Liver (tissue), 9 donors: ENCODE measurements around the gene SLC49A3. TPM values are rescaled to one million over a fixed set of nuclear protein-coding genes. Genes with fewer than 3 reads are reported as not detected.
"Not testable (repeated sequence)": the region's sequence is repeated elsewhere in the genome, so short reads cannot be mapped to it uniquely, and the experiment has no call there.

Experiments used
- DNase-seq: peaks from one replicate; pipeline ENCODE4 v3.0.0-alpha.2; 2017; ENCODE audit warnings: low spot score
- H3K27ac ChIP-seq, 2 donors: one replicate each; pipeline ENCODE4 v1.7.0; 2013; ENCODE audit warnings: inconsistent platforms in 2 of 2, low read length in 2 of 2, control low read depth in 1 of 2, low read depth in 1 of 2, mild to moderate bottlenecking in 1 of 2
- H3K27me3 ChIP-seq, 4 donors: one replicate each; pipeline versions ENCODE4 v1.6.1 to v1.7.0; 2013; ENCODE audit warnings: low read length in 3 of 4, inconsistent platforms in 1 of 4, mild to moderate bottlenecking in 1 of 4, moderate library complexity in 1 of 4; ENCODE audit not compliant: control insufficient read depth in 4 of 4, insufficient read depth in 4 of 4
- H3K36me3 ChIP-seq, 4 donors: one replicate each; pipeline versions ENCODE4 v1.6.1 to v1.7.0; 2013; ENCODE audit warnings: low read length in 3 of 4, mild to moderate bottlenecking in 3 of 4, low read depth in 1 of 4, moderate library complexity in 1 of 4; ENCODE audit not compliant: control insufficient read depth in 4 of 4, insufficient read depth in 3 of 4
- H3K4me1 ChIP-seq, 4 donors: one replicate each; pipeline versions ENCODE4 v1.6.1 to v1.7.0; 2013; ENCODE audit warnings: low read length in 3 of 4, mild to moderate bottlenecking in 3 of 4, moderate library complexity in 1 of 4; ENCODE audit not compliant: control insufficient read depth in 4 of 4, insufficient read depth in 4 of 4
- H3K4me3 ChIP-seq, 3 donors: one replicate each; pipeline versions ENCODE4 v1.6.1 to v1.7.0; 2013; ENCODE audit warnings: low read length in 3 of 3, control low read depth in 1 of 3, low read depth in 1 of 3, mild to moderate bottlenecking in 1 of 3
- H3K9ac ChIP-seq, 2 donors: one replicate each; pipeline ENCODE4 v1.7.0; 2013; ENCODE audit warnings: low read length in 2 of 2, mild to moderate bottlenecking in 2 of 2, moderate library complexity in 2 of 2, control low read depth in 1 of 2, low read depth in 1 of 2
- H3K9me3 ChIP-seq, 4 donors: one replicate each; pipeline versions ENCODE4 v1.6.1 to v1.7.0; 2013; ENCODE audit warnings: low read length in 3 of 4; ENCODE audit not compliant: control insufficient read depth in 4 of 4
- CTCF ChIP-seq: fragments of 150-350 bp; IDR thresholded peaks from 2 replicates; pipeline ENCODE4 v1.5.1; 2017; ENCODE audit warnings: improper control_type of control experiment, low read depth, low read length; ENCODE audit not compliant: missing input control
- EGR1 ChIP-seq, 2 donors: IDR thresholded peaks; 2 replicates each; pipeline ENCODE4 v1.6.1; 2016 to 2018; ENCODE audit warnings: antibody characterized with exemption in 2 of 2, low read depth in 2 of 2
- FOXA2 ChIP-seq: IDR thresholded peaks from 2 replicates; pipeline ENCODE4 v1.6.1; 2016; ENCODE audit warnings: antibody characterized with exemption
- JUND ChIP-seq, 2 donors: IDR thresholded peaks; 2 replicates each; pipeline ENCODE4 v1.6.1; 2016; ENCODE audit warnings: antibody characterized with exemption in 2 of 2
- MAX ChIP-seq: IDR thresholded peaks from 2 replicates; pipeline ENCODE4 v1.6.1; 2016; ENCODE audit warnings: antibody characterized with exemption
- NR2F2 ChIP-seq: IDR thresholded peaks from 2 replicates; pipeline ENCODE4 v1.6.1; 2016; ENCODE audit warnings: antibody characterized with exemption
- REST ChIP-seq: IDR thresholded peaks from 2 replicates; pipeline ENCODE4 v1.6.1; 2016; ENCODE audit warnings: antibody characterized with exemption, mild to moderate bottlenecking
- RXRA ChIP-seq, 2 donors: IDR thresholded peaks; 2 replicates each; pipeline ENCODE4 v1.6.1; 2017 to 2018; ENCODE audit warnings: antibody characterized with exemption in 2 of 2, mild to moderate bottlenecking in 1 of 2
- SP1 ChIP-seq: IDR thresholded peaks from 2 replicates; pipeline ENCODE4 v1.6.1; 2018; ENCODE audit warnings: antibody characterized with exemption, mild to moderate bottlenecking
- YY1 ChIP-seq: IDR thresholded peaks from 2 replicates; pipeline ENCODE4 v1.6.1; 2016; ENCODE audit warnings: antibody characterized with exemption, mild to moderate bottlenecking
- WGBS: extraction: QIAGEN DNeasy Blood & Tissue Kit; methylation state at CpG from one replicate; pipeline ENCODE4 v1.1.7; 2013; 5-methylcytosine and 5-hydroxymethylcytosine counted together
- polyA plus RNA-seq, 2 donors: library from polyadenylated mRNA; stranded (reverse) in 1 of 2; unstranded in 1 of 2; fragments of 200-250 nt in 1 of 2; fragments of >200 nt in 1 of 2; fragmentation: Nextera tagmentation in 1 of 2; extraction: Ambion mirVana in 1 of 2; gene quantifications; one replicate each; pipeline versions ENCODE4 v1.2.1 to v1.2.3, GENCODE V29; 2013 to 2015
- total RNA-seq, 2 donors: library from RNA; depleted of rRNA; stranded (reverse); fragments of >200 nt; gene quantifications; one replicate each; pipeline ENCODE4 v1.2.3, GENCODE V29; 2014
- TF ChIP-seq, protein P1 (sequence below): IDR thresholded peaks from 2 replicates; pipeline ENCODE4 v1.6.1; 2016; ENCODE audit warnings: antibody characterized with exemption
- TF ChIP-seq, protein P2 (sequence below): IDR thresholded peaks from 2 replicates; pipeline ENCODE4 v1.6.1; 2016; ENCODE audit warnings: antibody characterized with exemption
- donor health status: healthy.
- donor health status: healthy.
- donor health status: healthy.
- donor health status: healthy.
- donor health status: healthy.

The SLC49A3 gene
- total RNA-seq (1 to 10 TPM; 1.6 to 2.5 TPM), polyA plus RNA-seq (1 to 10 TPM in 1 of 2 donors, under 1 TPM in 1; 0.40 to 3.6 TPM)

DNA sequence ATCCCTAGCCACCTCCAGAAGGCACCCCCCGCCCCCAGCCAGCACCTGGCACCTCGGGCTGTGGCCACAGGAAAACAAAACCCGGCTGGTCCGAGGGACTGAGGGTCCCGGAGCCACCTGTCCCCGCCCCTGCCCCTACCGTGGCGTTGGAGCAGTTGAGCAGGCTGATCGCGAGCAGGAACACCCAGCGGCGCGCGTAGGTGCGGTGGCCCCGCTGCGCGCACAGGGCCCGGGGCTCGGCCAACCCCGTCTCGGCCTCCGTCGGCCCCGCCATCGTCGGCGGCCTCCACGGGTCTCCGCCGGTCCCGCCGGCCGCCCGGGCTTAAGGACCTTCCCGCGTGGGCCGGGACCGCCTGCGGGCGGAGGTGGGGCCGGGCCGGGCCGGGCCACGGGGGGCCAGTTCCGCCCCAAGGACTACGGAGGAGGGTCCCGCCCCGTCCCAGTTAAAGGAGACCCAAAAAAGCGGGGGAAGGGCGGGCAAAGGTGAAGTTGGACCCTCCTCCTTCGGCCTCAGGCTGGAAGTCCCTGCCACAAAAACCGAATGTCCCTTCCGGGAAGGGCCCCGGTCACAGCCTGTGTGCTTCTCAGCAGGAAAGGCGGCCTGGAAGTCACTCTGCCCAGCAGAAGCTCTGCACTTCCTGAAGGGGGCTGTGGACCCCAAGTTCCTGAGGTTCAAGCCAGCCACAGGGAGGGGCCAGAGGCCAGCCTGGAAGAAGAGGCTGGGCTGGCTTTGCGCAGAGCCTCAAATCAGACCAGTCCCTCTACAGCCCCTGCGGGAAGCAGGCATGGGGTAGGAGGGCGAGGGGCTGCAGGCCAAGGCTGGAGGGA is at the start of gene SLC49A3:
Gene SLC49A3, minus strand, starts transcription at position 298 of the 828 bp plus-strand sequence. Its CDS starts 24 bp downstream, at position 274.
- no peak for DNase-seq
- Histone ChIP-seq H3K4me1 (peaks cover 9 to 25% (median 21%) of the 10 kb centered on the region in 4 donors), H3K9ac (peak within 1 kb of the TSS in 1 of 2 donors; percentile 6), H3K27me3 (no peaks in the 10 kb centered on the region), H3K36me3 (no peaks in the 10 kb centered on the region), H3K9me3 (no peaks in the 10 kb centered on the region), H3K4me3 (peak within 1 kb of the TSS in 2 of 3 donors; percentile 18 to 50), H3K27ac (peak within 1 kb of the TSS; percentile 68 to 79)
- WGBS, result 23% methylated on average over 59 of the region's 59 CpGs
- TF ChIP-seq CTCF, result no peak
- no peak for TF ChIP-seq MAX
- TF ChIP-seq REST, result no peak
- no peak for TF ChIP-seq RXRA (IDR thresholded peaks at IDR 0.05)
- no peak for TF ChIP-seq NR2F2
- TF ChIP-seq, protein P1, sequence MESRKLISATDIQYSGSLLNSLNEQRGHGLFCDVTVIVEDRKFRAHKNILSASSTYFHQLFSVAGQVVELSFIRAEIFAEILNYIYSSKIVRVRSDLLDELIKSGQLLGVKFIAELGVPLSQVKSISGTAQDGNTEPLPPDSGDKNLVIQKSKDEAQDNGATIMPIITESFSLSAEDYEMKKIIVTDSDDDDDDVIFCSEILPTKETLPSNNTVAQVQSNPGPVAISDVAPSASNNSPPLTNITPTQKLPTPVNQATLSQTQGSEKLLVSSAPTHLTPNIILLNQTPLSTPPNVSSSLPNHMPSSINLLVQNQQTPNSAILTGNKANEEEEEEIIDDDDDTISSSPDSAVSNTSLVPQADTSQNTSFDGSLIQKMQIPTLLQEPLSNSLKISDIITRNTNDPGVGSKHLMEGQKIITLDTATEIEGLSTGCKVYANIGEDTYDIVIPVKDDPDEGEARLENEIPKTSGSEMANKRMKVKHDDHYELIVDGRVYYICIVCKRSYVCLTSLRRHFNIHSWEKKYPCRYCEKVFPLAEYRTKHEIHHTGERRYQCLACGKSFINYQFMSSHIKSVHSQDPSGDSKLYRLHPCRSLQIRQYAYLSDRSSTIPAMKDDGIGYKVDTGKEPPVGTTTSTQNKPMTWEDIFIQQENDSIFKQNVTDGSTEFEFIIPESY, result no peak
- TF ChIP-seq YY1, result no peak
- no peak for TF ChIP-seq JUND (IDR thresholded peaks at IDR 0.05)
- no peak for TF ChIP-seq FOXA2
- TF ChIP-seq SP1, result no peak
- TF ChIP-seq EGR1 (IDR thresholded peaks at IDR 0.05; ENCODE audit: low read depth in 2 of 2), result no peak
- TF ChIP-seq, protein P2, sequence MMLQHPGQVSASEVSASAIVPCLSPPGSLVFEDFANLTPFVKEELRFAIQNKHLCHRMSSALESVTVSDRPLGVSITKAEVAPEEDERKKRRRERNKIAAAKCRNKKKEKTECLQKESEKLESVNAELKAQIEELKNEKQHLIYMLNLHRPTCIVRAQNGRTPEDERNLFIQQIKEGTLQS, result no peak

GRCh38 chr4:736561-736960 is 47.6 kb upstream of the SLC49A3 start:
- H3K4me1 ChIP-seq, H3K27ac ChIP-seq, H3K4me3 ChIP-seq, H3K27me3 ChIP-seq, H3K9ac ChIP-seq, DNase-seq, H3K9me3 ChIP-seq: not testable (repeated sequence)
- H3K36me3 ChIP-seq, result peaks cover 28 to 69% (median 46%) of the 10 kb centered on the region in 4 donors
- WGBS, result 98% methylated on average over 33 of the region's 34 CpGs
